ENCODE data around the gene ZNF385B. TPM values are rescaled to one million over a fixed set of nuclear protein-coding genes. Genes with fewer than 3 reads are reported as not detected.

Gene ZNF385B
- total RNA-seq, 1 donor from 2014 or later, result 0.35 TPM

GRCh38 chr2:179860255-179861026 is 971 bp downstream of the ZNF385B start:
- intact Hi-C loops (cut with DNase I), result no loop called here
- DNase-seq (ENCODE audit: missing footprints) (no peak), ATAC-seq (no peak)

- DNase-seq (ENCODE audit: missing footprints) (no peak), ATAC-seq (no peak)
- intact Hi-C loops (cut with DNase I), result no loop called here
Measured at GRCh38 chr2:179859523-179859922, 1.9 kb downstream of the ZNF385B start.

- ATAC-seq (no peak), DNase-seq (ENCODE audit: missing footprints) (no peak)
- intact Hi-C loops (cut with DNase I), result no loop called here
Measured at GRCh38 chr2:179857236-179857635, 4.2 kb downstream of the ZNF385B start.

- intact Hi-C loops (cut with DNase I), result no loop called here
- DNase-seq (ENCODE audit: missing footprints) (no peak), ATAC-seq (no peak)
Measured at GRCh38 chr2:179856205-179856604, 5.2 kb downstream of the ZNF385B start.

GRCh38 chr2:179855673-179856072 is 5.7 kb downstream of the ZNF385B start:
- intact Hi-C loops (cut with DNase I), result no loop called here
- ATAC-seq, result no peak

GRCh38 chr2:179854891-179855290 is 6.5 kb downstream of the ZNF385B start:
- intact Hi-C loops (cut with DNase I), result no loop called here
- DNase-seq (ENCODE audit: missing footprints), result no peak
- ATAC-seq, result no peak

More at GRCh38 chr2:179855673-179856072, 5.7 kb downstream of the ZNF385B start:
- DNase-seq (ENCODE audit: missing footprints), result no peak

- no peak for ATAC-seq
- intact Hi-C loops (cut with DNase I), result no loop called here
- DNase-seq (ENCODE audit: missing footprints), result no peak
Measured at GRCh38 chr2:179853108-179853507, 8.3 kb downstream of the ZNF385B start.

- intact Hi-C loops (cut with DNase I), result no loop called here
- ATAC-seq, result no peak
- DNase-seq (ENCODE audit: missing footprints), result no peak
Measured at GRCh38 chr2:179850188-179850587, 11.2 kb downstream of the ZNF385B start.

GRCh38 chr2:179849719-179850118 is 11.7 kb downstream of the ZNF385B start:
- ATAC-seq, result no peak
- intact Hi-C loops (cut with DNase I), result no loop called here
- DNase-seq (ENCODE audit: missing footprints), result no peak

GRCh38 chr2:179843541-179843940 is 17.9 kb downstream of the ZNF385B start:
- intact Hi-C loops (cut with DNase I), result loop anchor here (5.0 kb wide), 1 partner anchor 234 kb away; no protein-coding TSS in a partner anchor
- no peak for ATAC-seq
- no peak for DNase-seq (ENCODE audit: missing footprints)

- intact Hi-C loops (cut with DNase I), result loop anchor here (5.0 kb wide), 1 partner anchor 235 kb away; no protein-coding TSS in a partner anchor
- ATAC-seq (no peak), DNase-seq (ENCODE audit: missing footprints) (no peak)
Measured at GRCh38 chr2:179842498-179843153, 18.8 kb downstream of the ZNF385B start.

- DNase-seq (ENCODE audit: missing footprints), result no peak
- ATAC-seq, result no peak
- intact Hi-C loops (cut with DNase I), result loop anchor here (5.0 kb wide), 1 partner anchor 236 kb away; no protein-coding TSS in a partner anchor
Measured at GRCh38 chr2:179840840-179841239, 20.6 kb downstream of the ZNF385B start.

- ATAC-seq, result no peak
- DNase-seq (ENCODE audit: missing footprints), result no peak
- intact Hi-C loops (cut with DNase I), result no loop called here
Measured at GRCh38 chr2:179837408-179837807, 24.0 kb downstream of the ZNF385B start.

GRCh38 chr2:179830043-179830787 is 31.2 kb downstream of the ZNF385B start:
- intact Hi-C loops (cut with DNase I), result no loop called here
- DNase-seq (ENCODE audit: missing footprints), result no peak
- no peak for ATAC-seq

GRCh38 chr2:179826297-179826696 is 35.1 kb downstream of the ZNF385B start:
- ATAC-seq, result no peak
- DNase-seq (ENCODE audit: missing footprints), result no peak
- intact Hi-C loops (cut with DNase I), result no loop called here

- DNase-seq (ENCODE audit: missing footprints) (no peak), ATAC-seq (no peak)
- intact Hi-C loops (cut with DNase I), result no loop called here
Measured at GRCh38 chr2:179825494-179825893, 35.9 kb downstream of the ZNF385B start.

GRCh38 chr2:179824961-179825360 is 36.5 kb downstream of the ZNF385B start:
- no peak for DNase-seq (ENCODE audit: missing footprints)
- intact Hi-C loops (cut with DNase I), result no loop called here
- no peak for ATAC-seq

- intact Hi-C loops (cut with DNase I), result no loop called here
- ATAC-seq, result no peak
- no peak for DNase-seq (ENCODE audit: missing footprints)
Measured at GRCh38 chr2:179822540-179822939, 38.9 kb downstream of the ZNF385B start.

GRCh38 chr2:179818546-179818945 is 42.9 kb downstream of the ZNF385B start:
- intact Hi-C loops (cut with DNase I), result no loop called here
- no peak for DNase-seq (ENCODE audit: missing footprints)
- ATAC-seq, result no peak
